Right lobe of liver (tissue), 4 donors: ENCODE data around the gene FAM222B.

Experiments
- CTCF ChIP-seq, 4 donors: fragments of 200-600 bp in 3 of 4; fragments of 450-650 bp in 1 of 4; IDR thresholded peaks; one replicate each; pipeline versions ENCODE4 v1.5.1 to v1.8.0; 2016 to 2022; ENCODE audit warnings: antibody characterized with exemption in 4 of 4, mild to moderate bottlenecking in 2 of 4
- POLR2A ChIP-seq: fragments of 450-650 bp; IDR thresholded peaks from one replicate; pipeline ENCODE4 v1.6.1; 2017; ENCODE audit warnings: antibody characterized with exemption, mild to moderate bottlenecking
- donor health status: DM: no; HTN: no; CAD: no.
- donor health status: DM: no; HTN: no; CAD: no.
- donor health status: DM: no; HTN: yes; CAD: no.

GRCh38 chr17:28828294-28829040 is 14.1 kb downstream of the FAM222B start:
- TF ChIP-seq CTCF (IDR thresholded peaks at IDR 0.05) (no peak), POLR2A (no peak)
